Subcutaneous adipose tissue (tissue), 4 donors: ENCODE results near the gene REG1A. TPM values are rescaled to one million over a fixed set of nuclear protein-coding genes. Genes with fewer than 3 reads are reported as not detected.

ENCODE experiments used
- CTCF ChIP-seq: fragments of 450-650 bp; IDR thresholded peaks from one replicate; pipeline ENCODE4 v1.5.1; 2016; ENCODE audit warnings: low read depth, mild to moderate bottlenecking, control low read depth, antibody characterized with exemption, moderate library complexity
- total RNA-seq, 4 donors: library from RNA; depleted of rRNA; stranded (reverse); fragments of >200 nt; gene quantifications; one replicate each; pipeline ENCODE4 v1.1.0, GENCODE V29; 2016

Gene REG1A
- total RNA-seq, 4 donors from 2014 or later, result not detected

GRCh38 chr2:79087785-79088364 is 32.4 kb upstream of the REG1A start, which contains the start of gene REG1B:
Gene REG1B (minus strand): TSS chr2:79087993. CDS start chr2:79087612, 381 bp downstream.
- TF ChIP-seq CTCF, result no peak

GRCh38 chr2:79090693-79091092 is 29.6 kb upstream of the REG1A start:
- no peak for TF ChIP-seq CTCF

GRCh38 chr2:79097843-79098242 is 22.4 kb upstream of the REG1A start:
- no peak for TF ChIP-seq CTCF

GRCh38 chr2:79099140-79099686 is 21.1 kb upstream of the REG1A start:
- no peak for TF ChIP-seq CTCF

- no peak for TF ChIP-seq CTCF
Measured at GRCh38 chr2:79100285-79100684, 20.0 kb upstream of the REG1A start.

- no peak for TF ChIP-seq CTCF
Measured at GRCh38 chr2:79101024-79101423, 19.3 kb upstream of the REG1A start.

GRCh38 chr2:79103214-79103613 is 17.1 kb upstream of the REG1A start:
- no peak for TF ChIP-seq CTCF
